Measurements from ENCODE around the gene DCAF15.

Gene DCAF15

DNA sequence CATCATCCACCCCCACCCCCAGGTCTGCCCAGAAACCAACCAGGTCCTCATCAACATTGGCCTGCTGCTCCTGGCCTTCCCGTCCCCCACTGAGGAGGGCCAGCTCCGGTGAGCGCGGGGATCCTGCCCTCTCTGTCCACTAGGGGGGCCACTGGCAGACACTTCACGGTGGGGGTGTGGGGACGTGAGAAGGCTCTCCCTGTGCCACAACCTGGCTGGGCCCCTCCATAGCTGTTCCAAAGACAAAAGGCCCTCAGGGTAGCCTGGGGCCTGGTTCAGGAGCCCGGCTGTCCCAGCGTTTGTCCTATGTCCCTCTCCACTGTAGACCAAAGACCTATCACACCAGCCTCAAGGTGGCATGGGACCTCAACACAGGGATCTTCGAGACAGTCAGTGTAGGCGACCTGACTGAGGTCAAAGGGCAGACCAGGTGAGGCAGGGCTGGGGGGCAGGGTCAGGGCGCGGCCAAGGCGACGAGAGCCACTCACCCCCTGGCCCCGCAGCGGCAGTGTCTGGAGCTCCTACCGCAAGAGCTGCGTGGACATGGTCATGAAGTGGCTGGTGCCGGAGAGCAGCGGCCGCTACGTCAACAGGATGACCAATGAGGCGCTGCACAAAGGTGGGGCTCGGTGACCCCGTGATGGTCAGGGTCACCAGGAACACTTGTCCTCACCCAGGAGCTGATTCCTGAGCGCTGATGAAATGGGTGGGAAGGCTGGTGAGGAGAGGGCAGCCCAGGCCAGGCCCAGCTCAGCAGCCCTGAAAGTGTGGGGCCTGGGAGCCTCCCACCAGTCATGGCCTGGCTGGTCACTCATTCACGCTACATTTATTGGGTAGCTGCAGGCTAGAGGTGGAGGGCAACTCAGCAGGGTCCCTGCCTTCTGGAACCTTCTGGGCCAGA, 7.9 kb downstream of the DCAF15 start:
- Histone ChIP-seq H3K27me3 (replicated peaks) (no peaks in the 10 kb centered on the region), H3K4me3 (ENCODE audit: low read depth, low read length) (no peak overlapping the region), H3K36me3 (replicated peaks) (peaks cover 47% of the 10 kb centered on the region), H3K27ac (no peak overlapping the region)
- no peak for DNase-seq
- in situ Hi-C loops (cut with HindIII; ENCODE audit: low pct_ligation_motif_present, low sequenced_read_pairs): no loop called here
- TF ChIP-seq, protein P1, sequence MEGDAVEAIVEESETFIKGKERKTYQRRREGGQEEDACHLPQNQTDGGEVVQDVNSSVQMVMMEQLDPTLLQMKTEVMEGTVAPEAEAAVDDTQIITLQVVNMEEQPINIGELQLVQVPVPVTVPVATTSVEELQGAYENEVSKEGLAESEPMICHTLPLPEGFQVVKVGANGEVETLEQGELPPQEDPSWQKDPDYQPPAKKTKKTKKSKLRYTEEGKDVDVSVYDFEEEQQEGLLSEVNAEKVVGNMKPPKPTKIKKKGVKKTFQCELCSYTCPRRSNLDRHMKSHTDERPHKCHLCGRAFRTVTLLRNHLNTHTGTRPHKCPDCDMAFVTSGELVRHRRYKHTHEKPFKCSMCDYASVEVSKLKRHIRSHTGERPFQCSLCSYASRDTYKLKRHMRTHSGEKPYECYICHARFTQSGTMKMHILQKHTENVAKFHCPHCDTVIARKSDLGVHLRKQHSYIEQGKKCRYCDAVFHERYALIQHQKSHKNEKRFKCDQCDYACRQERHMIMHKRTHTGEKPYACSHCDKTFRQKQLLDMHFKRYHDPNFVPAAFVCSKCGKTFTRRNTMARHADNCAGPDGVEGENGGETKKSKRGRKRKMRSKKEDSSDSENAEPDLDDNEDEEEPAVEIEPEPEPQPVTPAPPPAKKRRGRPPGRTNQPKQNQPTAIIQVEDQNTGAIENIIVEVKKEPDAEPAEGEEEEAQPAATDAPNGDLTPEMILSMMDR (IDR thresholded peaks at IDR 0.05; ENCODE audit: low read depth, low read length, missing control alignments): peak; percentile 63

DNA sequence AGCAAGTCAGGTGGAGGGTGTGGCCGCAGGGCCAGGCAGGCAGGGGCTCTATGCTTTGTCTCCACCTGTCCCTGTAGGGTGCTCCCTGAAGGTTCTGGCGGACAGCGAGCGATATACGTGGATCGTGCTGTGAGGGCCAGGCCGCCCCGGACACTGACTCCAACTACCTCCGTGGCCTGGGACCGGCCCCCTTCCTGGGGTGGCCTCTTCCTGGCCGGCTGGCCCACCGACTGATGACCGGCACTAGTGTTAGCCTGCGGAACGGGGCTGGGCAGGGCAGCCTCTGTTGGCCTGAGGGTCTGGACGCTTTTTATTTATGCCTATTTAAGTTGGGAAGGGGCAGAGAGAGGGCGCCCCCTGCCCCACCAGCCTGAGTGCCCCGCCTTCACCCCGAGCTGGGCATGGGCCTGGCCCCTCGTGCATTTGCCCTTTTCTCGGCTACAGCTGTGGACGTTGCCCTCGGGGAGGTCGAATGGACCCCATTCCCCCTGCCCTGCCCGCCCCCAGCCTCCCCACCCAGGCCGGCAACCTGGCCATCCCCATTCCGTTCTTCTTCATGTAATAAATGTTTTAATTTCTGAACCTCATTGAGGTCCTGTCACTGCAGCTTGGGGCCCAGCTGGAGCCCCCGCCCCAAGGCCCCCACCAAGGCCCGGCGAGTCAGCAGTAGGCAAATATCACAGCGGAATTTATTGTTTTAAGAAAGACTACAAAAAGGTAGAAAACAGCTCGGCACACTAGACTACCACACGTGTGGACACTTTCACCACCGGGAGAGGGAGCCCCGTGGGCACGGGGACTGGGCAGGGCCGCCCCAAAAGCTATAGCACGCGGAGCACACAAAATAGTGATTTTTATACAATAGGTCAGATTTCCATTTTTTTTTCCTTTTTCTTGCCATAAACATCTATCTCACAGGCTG, 8.8 kb downstream of the DCAF15 start:
- TF ChIP-seq, protein P1 (IDR thresholded peaks at IDR 0.05; ENCODE audit: low read depth, low read length, missing control alignments): peak; percentile 37
- no peaks in the 10 kb centered on the region for H3K27me3 ChIP-seq (replicated peaks)
- no peak overlapping the region for H3K4me3 ChIP-seq (ENCODE audit: low read depth, low read length)
- H3K27ac ChIP-seq: no peak overlapping the region
- DNase-seq: no peak
- peaks cover 45% of the 10 kb centered on the region for H3K36me3 ChIP-seq (replicated peaks)
- in situ Hi-C loops (cut with HindIII; ENCODE audit: low pct_ligation_motif_present, low sequenced_read_pairs): no loop called here

DNA sequence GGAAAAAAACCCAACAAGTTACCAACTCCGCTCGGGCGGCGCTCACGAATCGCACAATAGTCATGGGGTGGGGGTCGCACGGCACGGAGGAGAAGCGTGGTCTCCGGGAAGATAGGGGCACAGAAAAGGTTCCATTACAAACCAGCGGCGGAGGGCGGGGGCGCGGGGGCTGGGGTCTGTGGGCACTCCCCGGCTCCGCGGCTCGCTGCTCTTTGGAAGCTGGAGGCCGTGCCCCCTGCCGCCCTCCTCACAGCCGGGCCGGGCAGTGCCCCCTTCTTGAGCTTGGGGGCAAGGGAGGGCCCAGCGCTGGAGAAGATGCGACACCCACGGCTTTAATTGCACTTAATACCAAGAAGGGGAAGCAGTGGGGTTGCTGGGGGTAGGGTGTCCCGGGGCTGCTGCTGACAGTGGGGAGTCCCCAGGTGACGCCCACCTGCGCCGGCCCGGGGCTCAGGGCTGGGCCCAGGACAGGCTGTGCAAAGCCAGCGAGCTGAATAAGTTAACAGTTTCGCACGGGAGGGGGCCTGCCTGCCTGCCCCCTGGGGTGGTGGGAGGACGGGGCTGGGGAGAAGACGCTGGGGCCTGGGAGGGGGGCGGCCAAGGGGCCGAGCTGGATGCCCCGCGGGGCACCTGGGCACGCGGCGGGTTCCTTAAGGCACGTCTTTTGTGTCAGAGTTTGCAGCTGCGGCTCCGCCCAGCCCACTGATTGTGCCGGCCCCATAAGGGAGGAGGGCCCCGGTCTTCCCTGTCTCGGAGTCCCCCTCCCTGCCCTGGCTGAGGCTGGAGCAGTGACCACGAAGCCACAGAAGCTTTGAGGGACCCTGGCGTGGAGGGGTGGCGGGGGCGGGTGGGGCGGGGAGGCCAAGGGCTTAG, 9.8 kb downstream of the DCAF15 start:
- Histone ChIP-seq H3K36me3 (replicated peaks) (peaks cover 43% of the 10 kb centered on the region), H3K4me3 (ENCODE audit: low read depth, low read length) (no peak overlapping the region), H3K27me3 (replicated peaks) (no peaks in the 10 kb centered on the region), H3K27ac (no peak overlapping the region)
- TF ChIP-seq, protein P1 (IDR thresholded peaks at IDR 0.05; ENCODE audit: low read depth, low read length, missing control alignments): no peak
- no peak for DNase-seq
- in situ Hi-C loops (cut with HindIII; ENCODE audit: low pct_ligation_motif_present, low sequenced_read_pairs): no loop called here

DNA sequence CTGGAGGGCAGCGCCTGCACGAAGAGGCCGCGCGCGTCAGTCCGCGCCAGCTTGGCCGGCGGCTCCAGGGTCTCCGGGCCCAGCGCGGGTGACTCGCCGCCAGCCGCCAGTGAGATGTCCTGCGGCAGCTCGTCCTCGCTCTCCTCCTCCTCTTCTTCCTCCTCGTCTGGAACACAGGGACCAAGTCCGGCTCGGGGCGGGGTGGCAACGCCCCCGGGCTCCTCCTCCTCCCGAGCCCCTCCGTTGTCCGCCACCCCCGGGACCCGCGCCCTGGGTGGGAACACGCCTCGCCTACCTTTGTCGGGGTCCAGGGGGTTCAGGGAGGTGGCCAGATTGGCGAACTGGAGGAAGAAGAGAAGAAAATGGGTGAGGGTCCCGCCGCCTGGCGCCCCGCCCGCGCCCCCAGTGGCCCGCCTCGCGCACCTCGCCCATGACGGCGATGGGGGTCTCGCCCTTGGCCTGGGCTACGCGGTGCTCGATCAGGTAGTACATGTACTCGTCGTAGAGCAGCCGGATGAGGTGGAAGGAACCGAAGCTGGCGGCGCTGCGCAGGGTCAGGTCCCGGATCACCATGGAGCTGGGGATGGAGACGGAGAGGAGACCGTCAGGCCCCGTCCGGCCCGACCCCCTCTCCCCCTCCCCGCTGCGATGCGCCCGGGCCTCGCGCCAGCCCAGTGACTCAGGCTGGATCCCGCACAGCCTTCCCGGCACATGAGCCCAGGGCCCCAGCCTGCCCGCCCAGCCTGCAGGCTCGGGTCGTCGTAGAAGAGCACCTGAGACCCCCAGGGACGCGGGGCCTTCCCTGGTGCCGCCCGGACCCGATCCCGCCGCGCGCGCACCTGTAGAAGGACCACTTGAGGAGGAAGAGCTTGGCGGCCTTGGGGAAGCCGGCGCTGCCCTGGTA, 10.6 kb downstream of the DCAF15 start:
- TF ChIP-seq, protein P1 (IDR thresholded peaks at IDR 0.05; ENCODE audit: low read depth, low read length, missing control alignments): no peak
- Histone ChIP-seq H3K4me3 (ENCODE audit: low read depth, low read length) (no peak overlapping the region), H3K27ac (no peak overlapping the region), H3K36me3 (replicated peaks) (peaks cover 43% of the 10 kb centered on the region), H3K27me3 (replicated peaks) (no peaks in the 10 kb centered on the region)
- in situ Hi-C loops (cut with HindIII; ENCODE audit: low pct_ligation_motif_present, low sequenced_read_pairs): no loop called here
- no peak for DNase-seq
